Upper lobe of right lung (tissue), 1 donor: Measurements from ENCODE around the gene SST. TPM values are rescaled to one million over a fixed set of nuclear protein-coding genes. Genes with fewer than 3 reads are reported as not detected.
A peak's percentile ranks its signal among the peaks of the same experiment; 100 is the strongest.

Source experiments
- ATAC-seq: fragments of 200-7000 bp; cut with Tn5 transposase; one replicate; pipeline ENCODE4 v1.9.1; 2020; ENCODE audit warnings: mild to moderate bottlenecking, moderate library complexity
- DNase-seq: peaks from one replicate; pipeline ENCODE4 v3.0.0-alpha.2; 2020
- H3K27ac ChIP-seq: fragments of 200-600 bp; one replicate; pipeline ENCODE4 v1.8.0; 2022
- H3K27me3 ChIP-seq: fragments of 200-600 bp; one replicate; pipeline ENCODE4 v1.8.0; 2022; ENCODE audit warnings: mild to moderate bottlenecking
- H3K36me3 ChIP-seq: fragments of 200-600 bp; one replicate; pipeline ENCODE4 v1.8.0; 2022
- H3K4me1 ChIP-seq: fragments of 200-600 bp; one replicate; pipeline ENCODE4 v1.8.0; 2022
- H3K4me3 ChIP-seq: fragments of 200-600 bp; one replicate; pipeline ENCODE4 v1.8.0; 2022; ENCODE audit warnings: mild to moderate bottlenecking
- H3K9me3 ChIP-seq: fragments of 200-600 bp; one replicate; pipeline ENCODE4 v1.8.0; 2022
- intact Hi-C: fragments of 100-400 bp; cut with DNase I; formaldehyde crosslinking; loops from one replicate; pipeline ENCODE4 v1.11.0; 2022
- total RNA-seq: library from RNA; stranded (reverse); fragmentation: NEBNext Ultra II Directional; extraction: Animal tissue kit (Norgen Biotek cat#: 25700); gene quantifications from one replicate; pipeline ENCODE4 v1.2.1, GENCODE V29; 2021
- TF ChIP-seq, protein P1 (sequence below): fragments of 200-600 bp; IDR thresholded peaks from one replicate; pipeline ENCODE4 v1.8.0; 2022; ENCODE audit warnings: antibody characterized with exemption
- donor health status: DM: no; HTN: yes; CAD: no; lungs with severe emphysema.

The SST gene
- total RNA-seq, 1 donor from 2014 or later = not detected

DNA sequence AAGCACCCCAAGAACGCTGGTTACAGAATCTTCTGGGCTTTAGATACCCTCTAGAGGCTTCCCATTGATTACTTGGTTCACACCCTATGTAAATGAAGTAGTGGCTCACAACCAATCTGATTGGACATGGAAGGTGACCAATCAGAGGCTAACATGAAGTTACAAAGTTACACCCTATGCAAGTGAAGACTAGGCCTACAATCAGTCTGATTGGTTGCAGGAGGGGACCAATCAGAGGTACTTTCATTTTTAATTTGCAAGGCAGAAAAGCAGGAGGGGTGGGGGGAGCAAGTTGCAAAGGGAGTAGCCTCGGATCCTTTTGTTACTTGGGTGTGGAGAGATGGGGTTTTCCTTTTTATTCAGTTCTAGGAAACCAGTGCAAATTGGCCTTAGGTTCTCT, 43.3 kb upstream of the SST start:
- Histone ChIP-seq H3K36me3 (no peaks in the 10 kb centered on the region), H3K27ac (no peak overlapping the region), H3K27me3 (no peaks in the 10 kb centered on the region), H3K4me3 (no peak overlapping the region), H3K9me3 (no peaks in the 10 kb centered on the region), H3K4me1 (no peaks in the 10 kb centered on the region)
- TF ChIP-seq, protein P1, sequence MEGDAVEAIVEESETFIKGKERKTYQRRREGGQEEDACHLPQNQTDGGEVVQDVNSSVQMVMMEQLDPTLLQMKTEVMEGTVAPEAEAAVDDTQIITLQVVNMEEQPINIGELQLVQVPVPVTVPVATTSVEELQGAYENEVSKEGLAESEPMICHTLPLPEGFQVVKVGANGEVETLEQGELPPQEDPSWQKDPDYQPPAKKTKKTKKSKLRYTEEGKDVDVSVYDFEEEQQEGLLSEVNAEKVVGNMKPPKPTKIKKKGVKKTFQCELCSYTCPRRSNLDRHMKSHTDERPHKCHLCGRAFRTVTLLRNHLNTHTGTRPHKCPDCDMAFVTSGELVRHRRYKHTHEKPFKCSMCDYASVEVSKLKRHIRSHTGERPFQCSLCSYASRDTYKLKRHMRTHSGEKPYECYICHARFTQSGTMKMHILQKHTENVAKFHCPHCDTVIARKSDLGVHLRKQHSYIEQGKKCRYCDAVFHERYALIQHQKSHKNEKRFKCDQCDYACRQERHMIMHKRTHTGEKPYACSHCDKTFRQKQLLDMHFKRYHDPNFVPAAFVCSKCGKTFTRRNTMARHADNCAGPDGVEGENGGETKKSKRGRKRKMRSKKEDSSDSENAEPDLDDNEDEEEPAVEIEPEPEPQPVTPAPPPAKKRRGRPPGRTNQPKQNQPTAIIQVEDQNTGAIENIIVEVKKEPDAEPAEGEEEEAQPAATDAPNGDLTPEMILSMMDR = no peak
- peak; percentile 62 for ATAC-seq
- DNase-seq = no peak
- intact Hi-C loops = no loop called here

DNA sequence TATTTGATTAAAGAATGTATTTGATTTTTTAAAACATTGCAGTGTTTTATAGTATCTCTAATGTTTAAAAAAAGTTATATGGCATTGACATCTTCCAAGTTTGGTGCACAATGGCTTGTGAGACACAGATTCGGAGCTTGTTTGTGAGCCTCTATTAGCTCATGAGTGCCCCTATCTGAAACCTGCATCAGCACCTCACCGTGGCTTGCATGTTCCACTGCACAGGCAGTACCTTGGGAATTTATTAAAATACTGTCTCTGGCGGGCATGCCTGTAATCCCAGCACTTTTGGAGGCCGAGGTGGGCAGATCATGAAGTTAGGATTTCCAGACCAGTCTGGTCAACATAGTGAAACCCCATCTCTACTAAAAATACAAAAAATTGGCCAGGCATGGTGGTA, 39.0 kb upstream of the SST start:
- no peaks in the 10 kb centered on the region for H3K9me3 ChIP-seq
- H3K36me3 ChIP-seq = no peaks in the 10 kb centered on the region
- no peak for DNase-seq
- no peak overlapping the region for H3K27ac ChIP-seq
- intact Hi-C loops = no loop called here
- H3K4me1 ChIP-seq = no peaks in the 10 kb centered on the region
- TF ChIP-seq, protein P1 = no peak
- ATAC-seq = no peak
- H3K4me3 ChIP-seq = no peak overlapping the region
- H3K27me3 ChIP-seq = no peaks in the 10 kb centered on the region

- no peaks in the 10 kb centered on the region for H3K9me3 ChIP-seq
- no peaks in the 10 kb centered on the region for H3K36me3 ChIP-seq
- DNase-seq = no peak
- intact Hi-C loops = no loop called here
- H3K27ac ChIP-seq = no peak overlapping the region
- TF ChIP-seq, protein P1 = no peak
- H3K4me3 ChIP-seq = no peak overlapping the region
- no peaks in the 10 kb centered on the region for H3K27me3 ChIP-seq
- H3K4me1 ChIP-seq = no peaks in the 10 kb centered on the region
- no peak for ATAC-seq
Observed at GRCh38 chr3:187708696-187709095, 38.5 kb upstream of the SST start.

DNA sequence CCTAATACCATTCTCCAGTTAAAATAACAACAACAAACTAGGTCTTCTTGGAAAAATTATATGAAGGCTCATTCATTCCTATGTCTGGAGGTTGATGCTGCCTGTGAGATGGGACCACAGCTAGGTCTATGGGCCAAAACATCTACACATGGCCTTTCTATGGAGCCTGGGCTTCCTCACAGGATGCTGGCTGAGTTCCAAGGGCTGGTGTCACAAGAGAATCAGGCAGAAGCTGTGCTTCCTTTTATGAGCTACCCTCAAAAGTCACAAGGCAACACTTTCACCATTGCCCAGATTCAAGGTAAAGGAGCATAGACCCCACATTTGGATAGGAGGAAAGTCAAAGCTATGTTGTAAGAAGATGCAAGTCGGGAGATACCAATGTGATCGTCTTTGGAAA, 36.8 kb upstream of the SST start:
- intact Hi-C loops = no loop called here
- Histone ChIP-seq H3K4me1 (no peaks in the 10 kb centered on the region), H3K27ac (no peak overlapping the region), H3K36me3 (no peaks in the 10 kb centered on the region), H3K27me3 (no peaks in the 10 kb centered on the region), H3K4me3 (no peak overlapping the region), H3K9me3 (no peaks in the 10 kb centered on the region)
- ATAC-seq (peak; percentile 69), DNase-seq (no peak)
- TF ChIP-seq, protein P1 = no peak

- Histone ChIP-seq H3K36me3 (no peaks in the 10 kb centered on the region), H3K27me3 (no peaks in the 10 kb centered on the region), H3K4me3 (no peak overlapping the region), H3K4me1 (no peaks in the 10 kb centered on the region), H3K9me3 (no peaks in the 10 kb centered on the region), H3K27ac (no peak overlapping the region)
- DNase-seq = no peak
- no peak for ATAC-seq
- intact Hi-C loops = no loop called here
- TF ChIP-seq, protein P1 = no peak
Observed at GRCh38 chr3:187705164-187705563, 35.0 kb upstream of the SST start.

DNA sequence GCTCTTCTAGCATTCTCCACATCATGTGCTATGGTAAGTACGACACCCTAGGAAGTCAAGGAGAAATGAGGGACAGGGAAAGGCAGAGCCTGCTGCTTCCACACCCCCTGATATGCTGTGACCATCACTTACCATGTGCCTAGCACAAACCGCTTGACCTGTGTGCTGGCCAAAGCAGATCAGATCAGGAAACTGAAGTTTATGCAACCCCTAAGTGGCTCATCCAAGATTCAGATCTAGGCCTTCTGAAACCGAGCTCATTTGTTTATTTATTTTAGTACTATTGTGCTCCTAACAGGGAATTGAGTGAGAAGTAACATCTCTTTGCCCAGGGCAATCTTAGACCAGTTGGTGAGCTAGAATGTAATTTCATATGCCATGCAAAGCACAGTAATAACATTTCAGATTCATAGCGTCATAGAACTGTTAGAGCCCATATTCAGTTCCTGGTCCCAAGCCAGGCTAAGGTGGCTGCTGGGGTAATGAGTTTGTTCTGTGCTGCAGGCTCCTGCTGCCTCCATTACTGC, 32.4 kb upstream of the SST start, which contains the start of gene RTP2:
RTP2 (minus strand) TSS at position 51 of the 527 bp plus-strand sequence. CDS start 429 bp downstream, outside the sequence.
- Histone ChIP-seq H3K27ac (no peak within 1 kb of the TSS), H3K4me1 (no peaks in the 10 kb centered on the region), H3K27me3 (no peaks in the 10 kb centered on the region), H3K4me3 (no peak within 1 kb of the TSS), H3K9me3 (no peaks in the 10 kb centered on the region), H3K36me3 (no peaks in the 10 kb centered on the region)
- intact Hi-C loops = no loop called here
- no peak for DNase-seq
- no peak for ATAC-seq
- TF ChIP-seq, protein P1 = no peak
